HG02943 (cell line): Measurements from ENCODE around the gene GLE1.
"Not testable (repeated sequence)": the region's sequence is repeated elsewhere in the genome, so short reads cannot be mapped to it uniquely, and the experiment has no call there.

Experiments
- ATAC-seq: cut with Tn5 transposase; IDR thresholded peaks from one replicate; pipeline ENCODE4 v1.9.1; 2021; ENCODE audit warnings: mild to moderate bottlenecking, low read depth, moderate library complexity; ENCODE audit not compliant: unreplicated experiment

GLE1 gene

DNA sequence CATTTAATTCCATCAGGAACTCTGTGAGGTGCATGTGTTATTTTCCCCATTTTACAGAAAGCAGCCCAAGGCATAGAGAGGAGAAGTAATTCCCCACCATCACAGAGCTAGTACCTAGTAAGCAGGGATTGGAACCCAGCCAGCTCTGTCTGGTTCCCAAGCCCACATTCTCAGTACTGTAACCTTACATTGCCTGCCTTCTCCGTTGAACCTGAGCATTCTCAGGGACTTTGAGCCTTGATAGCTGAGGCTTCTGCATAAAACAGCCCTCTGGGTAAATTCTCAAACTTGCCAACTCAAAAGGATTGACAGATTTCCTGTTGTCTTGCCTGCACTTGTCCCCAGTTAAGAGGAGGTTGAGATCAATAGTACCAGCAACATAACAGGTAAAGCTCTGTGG lies 9.2 kb upstream of the GLE1 start:
- ATAC-seq, result no peak

DNA sequence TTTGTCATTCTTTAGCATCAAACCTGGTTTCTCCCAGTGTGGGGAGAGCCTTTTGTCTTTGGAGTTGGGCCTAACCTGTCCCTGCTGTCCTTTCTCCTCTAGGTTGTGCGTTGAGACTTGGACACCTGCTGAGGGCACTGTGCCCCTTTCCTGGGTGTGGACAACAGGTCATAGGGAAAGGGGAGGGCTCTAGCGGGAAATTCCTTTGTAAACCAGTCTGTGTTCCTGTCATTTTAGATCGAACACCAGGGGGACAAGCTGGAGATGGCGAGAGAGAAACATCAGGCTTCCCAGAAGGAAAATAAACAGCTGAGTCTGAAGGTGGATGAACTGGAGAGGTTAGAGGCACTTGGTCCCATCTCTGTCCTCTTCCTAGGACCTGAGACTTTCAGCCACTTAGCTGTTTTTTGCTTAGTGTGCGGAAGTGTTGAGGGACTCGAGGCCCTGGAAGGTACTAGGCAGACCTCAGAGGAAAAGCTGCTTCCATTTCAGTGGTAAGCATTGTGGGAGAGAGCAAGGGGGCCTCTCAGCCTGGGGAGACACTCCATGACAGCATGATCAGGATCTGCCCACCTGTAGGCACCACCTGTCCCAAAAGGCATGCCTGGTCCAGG lies 8.6 kb upstream of the GLE1 start:
- ATAC-seq, result no peak

DNA sequence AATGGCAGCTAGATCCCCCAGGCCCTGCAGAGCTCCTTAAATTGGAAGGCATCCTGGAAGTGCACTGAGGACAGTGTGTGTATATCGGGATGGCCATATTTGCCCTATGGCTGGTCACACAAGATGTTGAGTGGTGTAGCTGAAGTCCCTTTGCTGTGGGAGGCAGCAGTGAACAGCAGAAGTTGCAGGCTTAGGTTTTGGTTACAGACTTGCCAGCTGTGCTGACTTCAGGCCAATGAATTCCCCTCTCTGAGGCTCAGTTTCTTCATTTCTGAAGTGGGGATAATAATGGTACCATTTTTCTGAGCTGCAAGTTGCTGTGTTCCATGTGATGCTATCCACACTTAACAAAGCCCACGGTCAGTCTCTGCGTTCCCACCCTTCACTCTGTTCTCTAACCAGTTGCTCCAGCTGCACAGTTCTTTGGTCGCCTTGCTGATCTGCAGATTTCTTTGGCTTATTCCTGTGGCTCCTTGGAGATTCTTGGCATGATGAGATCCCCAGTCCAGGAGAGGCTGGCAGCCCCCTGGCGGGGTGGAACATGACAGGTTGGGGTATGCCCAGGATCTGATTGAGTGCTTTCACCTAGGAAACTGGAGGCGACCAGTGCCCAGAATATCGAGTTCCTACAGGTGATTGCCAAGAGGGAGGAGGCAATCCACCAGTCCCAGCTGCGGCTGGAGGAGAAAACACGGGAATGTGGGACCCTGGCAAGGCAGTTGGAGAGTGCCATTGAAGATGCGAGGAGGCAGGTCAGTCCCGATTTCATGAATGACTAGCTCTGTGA lies 6.5 kb upstream of the GLE1 start:
- no peak for ATAC-seq

- no peak for ATAC-seq
Observed at GRCh38 chr9:128498911-128499310, 5.6 kb upstream of the GLE1 start.

DNA sequence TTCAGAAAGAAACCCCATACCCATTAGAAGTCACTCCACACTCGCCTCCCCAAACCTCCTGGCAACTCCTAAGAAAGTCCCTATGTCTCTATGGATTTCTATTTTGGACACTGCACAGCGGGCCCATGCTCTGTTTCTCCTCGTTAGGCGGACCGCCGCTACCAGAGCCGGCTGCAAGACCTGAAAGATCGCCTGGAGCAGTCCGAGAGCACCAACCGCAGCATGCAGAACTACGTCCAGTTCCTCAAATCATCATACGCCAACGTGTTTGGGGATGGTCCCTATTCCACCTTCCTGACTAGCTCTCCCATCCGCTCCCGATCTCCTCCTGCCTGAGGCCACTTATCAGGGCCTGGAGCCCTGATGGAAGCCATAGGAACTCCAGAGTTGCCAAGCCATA lies 4.6 kb upstream of the GLE1 start:
- no peak for ATAC-seq

DNA sequence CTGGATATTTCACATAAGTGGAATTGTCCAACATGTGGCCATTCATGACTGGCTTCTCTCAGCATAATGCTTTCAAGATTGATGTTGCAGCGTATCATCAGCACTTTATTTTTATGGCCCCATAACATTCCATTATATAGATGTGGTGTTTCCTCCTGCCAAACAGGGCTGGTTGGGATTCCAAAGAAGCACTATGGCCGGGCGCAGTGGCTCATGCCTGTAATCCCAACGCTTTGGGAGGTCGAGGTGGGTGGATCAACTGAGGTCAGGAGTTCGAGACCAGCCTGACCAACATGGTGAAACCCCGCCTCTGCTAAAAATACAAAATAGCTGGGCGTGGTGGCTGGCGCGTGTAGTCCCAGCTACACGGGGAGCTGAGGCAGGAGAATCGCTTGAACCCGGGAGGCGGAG lies 1.1 kb upstream of the GLE1 start:
- not testable (repeated sequence) for ATAC-seq

DNA sequence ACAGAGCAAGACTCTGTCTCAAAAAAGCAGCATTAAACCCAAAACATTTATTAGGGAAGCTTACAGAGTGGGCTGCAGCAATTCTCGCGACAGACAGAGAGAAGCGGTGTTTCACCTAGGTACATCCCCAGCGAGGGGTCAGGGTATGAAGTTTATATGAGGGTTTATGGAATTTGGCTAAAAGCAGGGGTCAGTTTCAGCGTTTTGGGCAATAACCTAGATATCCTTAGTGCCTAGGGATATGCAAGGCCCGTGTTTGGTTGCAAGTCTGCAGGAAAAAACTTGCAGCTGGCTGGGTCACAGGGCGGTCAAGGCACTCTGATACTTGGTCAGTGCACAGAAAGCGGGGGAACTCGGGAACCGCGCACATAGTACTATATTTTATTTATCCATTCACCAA lies 649 bp upstream of the GLE1 start:
- ATAC-seq, result no peak

GRCh38 chr9:128505414-128505765 lies 871 bp downstream of the GLE1 start:
- no peak for ATAC-seq

DNA sequence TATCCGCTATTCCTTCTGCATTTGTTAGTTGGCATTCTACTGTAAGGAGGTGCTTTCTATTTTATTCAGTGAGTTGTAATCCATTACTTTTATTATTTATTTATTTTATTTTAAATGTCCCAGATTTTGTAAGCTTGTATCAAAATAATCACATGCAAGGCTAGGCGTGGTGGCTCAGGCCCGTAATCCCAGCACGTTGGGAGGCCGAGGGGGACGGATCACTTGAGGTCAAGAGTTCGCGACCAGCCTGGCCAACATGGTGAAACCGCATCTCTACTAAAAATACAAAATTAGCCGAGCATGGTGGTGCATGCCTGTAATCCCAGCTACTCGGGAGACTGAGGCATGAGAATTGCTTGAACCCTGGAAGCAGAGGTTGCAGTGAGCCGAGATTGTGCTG lies 1.4 kb downstream of the GLE1 start:
- ATAC-seq, result not testable (repeated sequence)

GRCh38 chr9:128512820-128513219 lies 8.3 kb downstream of the GLE1 start:
- ATAC-seq, result no peak

DNA sequence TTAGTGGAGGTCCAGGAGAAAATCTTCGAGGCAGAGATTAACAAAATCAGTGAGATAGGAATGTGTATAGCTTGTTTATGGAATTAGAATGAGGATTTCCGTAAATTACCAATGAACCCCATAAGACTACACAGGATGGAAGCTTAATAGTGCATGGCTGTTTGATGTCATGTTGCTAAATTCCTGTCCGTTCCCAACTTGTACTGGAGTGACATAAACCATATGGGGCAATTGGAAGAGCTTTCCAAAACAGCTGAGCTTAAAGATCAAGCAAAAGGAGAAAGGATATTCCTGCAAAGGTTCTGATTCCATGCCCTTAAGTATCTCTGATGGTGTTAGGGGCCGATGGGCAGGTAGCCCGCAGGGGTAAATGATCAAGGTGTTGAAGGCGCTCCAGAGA lies 17.4 kb downstream of the GLE1 start:
- ATAC-seq, result no peak

DNA sequence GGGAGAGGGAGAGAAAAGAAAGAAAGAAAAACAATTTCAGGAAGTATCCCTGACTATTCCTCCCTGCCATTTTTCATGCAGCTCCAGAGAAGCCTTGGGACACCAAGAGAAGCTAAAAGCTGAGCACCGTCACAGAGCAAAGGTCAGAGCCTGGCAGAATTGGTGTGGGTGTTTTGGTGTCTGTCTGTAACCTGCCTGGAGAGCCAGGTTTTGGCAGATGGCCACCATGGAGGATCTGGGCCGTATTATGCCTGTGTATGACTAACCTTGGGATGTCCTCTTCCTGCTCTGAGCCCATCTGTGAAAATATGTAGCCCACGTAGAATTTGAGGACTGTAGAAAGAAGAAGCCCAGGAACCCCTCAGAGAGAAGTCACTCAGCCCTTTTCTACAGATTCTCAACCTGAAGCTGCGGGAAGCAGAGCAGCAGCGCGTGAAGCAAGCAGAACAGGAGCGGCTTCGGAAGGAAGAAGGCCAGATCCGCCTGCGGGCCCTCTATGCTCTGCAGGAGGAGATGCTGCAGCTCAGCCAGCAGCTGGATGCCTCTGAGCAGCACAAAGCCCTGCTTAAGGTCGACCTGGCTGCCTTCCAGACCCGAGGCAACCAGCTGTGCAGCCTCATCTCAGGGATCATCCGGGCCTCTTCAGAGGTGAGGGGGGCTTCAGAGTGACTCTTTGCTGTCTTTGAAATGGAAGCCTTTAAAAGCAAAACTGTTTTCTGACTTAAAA lies 18.8 kb downstream of the GLE1 start:
- no peak for ATAC-seq

DNA sequence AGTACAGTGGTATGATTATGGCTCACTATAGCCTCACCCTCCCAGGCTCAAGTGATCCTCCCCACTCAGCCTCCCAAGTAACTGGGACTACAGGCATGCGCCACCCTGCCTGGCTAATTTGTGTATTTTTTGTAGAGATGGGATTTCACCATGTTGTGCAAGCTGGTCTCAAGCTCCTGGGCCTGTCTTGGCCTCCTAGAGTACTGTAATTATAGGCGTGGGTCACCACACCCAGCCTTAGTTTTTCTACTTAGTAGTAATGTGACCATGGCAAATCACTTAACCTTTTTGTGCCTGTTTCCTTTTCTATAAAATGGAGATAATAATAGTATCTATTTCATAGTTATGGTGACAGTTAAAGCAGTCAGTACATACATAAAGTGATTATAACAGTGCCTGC lies 22.2 kb downstream of the GLE1 start:
- no peak for ATAC-seq

GRCh38 chr9:128528445-128529160 lies 24.1 kb downstream of the GLE1 start:
- no peak for ATAC-seq

- ATAC-seq, result no peak
Observed at GRCh38 chr9:128529191-128529590, 24.7 kb downstream of the GLE1 start.

- ATAC-seq, result no peak
Observed at GRCh38 chr9:128532581-128532980, 28.1 kb downstream of the GLE1 start.

DNA sequence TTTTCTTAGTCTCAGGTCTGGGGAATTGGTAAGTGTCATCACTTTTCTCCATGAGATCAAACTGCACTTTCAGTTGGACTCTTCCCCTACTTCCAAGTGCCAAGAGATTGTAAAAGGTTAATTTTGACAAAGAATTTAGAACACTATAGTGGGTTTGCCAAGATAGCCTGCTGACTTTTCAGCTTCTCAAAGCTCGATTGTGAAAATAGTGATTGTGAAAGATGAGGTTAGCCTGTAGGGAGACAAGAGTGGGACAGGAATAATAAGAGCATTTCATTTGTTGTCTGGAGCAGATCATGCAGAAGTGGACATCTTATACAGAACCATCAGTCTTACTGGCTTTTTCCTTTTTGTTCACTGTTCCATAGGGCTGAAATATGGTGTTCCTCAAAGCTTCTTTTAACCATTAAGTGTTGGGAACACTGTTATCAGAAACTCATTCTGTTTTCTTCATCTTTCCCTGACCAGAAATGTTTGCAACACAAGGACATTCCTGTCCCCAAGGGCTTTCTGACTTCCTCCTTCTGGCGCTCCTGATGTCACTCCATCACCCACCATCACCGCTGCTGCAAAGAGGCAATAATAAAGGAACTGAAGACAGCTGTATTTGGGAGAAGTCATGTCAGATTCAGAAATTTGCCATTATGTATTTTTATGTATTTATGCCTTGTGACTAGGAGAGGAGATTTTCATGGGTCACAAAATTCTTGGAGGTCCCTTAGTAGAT lies 36.3 kb downstream of the GLE1 start:
- ATAC-seq, result no peak

DNA sequence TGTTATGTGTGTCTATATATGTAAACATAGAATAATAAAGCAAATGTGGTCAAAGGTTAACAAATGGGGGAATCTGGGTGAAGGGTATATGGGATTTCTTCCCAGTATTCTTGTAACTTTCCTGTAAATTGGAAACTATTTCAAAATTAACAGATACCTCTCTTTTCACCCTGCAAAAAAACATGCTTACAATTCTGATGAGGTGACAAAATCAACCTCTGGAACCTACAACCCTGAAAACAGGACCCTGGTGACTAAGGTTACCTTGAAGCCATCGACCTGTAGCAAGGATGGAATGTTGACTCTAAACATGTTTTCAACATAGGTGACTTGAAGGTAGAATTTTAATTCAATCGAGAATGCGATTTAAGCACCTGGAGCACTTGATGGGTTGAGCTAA lies 42.0 kb downstream of the GLE1 start:
- ATAC-seq, result no peak

GRCh38 chr9:128548876-128549275 lies 44.4 kb downstream of the GLE1 start:
- no peak for ATAC-seq

GRCh38 chr9:128550226-128550625 lies 45.7 kb downstream of the GLE1 start:
- ATAC-seq, result no peak
